ENCODE results near the gene IARS2.
"Not testable (repeated sequence)": the region's sequence is repeated elsewhere in the genome, so short reads cannot be mapped to it uniquely, and the experiment has no call there.

The IARS2 gene

DNA sequence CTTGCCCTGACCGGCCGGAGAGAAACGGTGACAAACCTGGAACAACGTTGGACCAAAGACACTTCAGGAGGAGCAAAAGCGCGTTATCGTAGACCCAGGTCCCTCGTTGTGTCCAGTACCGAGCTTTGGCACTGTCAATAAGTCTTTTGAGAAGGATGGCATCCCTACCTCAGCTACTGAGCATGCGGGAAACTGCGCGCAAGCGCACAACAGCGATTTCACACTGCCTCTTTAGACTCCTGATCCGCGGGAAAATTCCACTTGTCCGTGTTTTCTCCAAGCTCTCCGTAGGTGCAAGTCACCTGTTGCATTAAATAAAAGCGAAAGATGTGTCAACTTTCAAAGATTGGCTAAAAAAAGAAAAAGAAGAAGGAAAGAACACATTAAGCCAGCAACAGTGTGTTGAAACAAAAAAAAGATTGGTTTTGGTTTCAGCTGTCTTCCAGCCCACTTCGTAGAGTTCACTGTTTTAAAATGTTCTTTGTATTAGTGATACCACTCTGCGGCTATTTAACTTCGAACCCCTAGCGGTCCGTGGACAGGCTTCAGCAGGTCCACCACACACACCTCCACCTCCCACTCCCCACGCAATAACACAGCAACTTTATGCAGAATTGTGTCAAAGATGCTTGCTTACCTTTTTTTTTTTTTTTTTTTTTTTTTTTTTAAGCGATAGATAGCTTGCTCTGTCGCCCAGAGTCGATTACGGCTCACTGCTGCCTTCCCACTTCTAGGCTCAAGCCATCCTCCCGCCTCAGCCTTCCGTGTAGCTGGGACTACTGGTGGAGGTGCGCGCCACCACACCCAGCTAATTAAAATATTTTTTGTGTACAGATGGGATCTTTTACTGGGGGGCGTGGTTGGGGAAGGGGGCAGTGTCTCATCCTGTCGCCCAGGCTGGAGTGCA lies 4.0 kb upstream of the IARS2 start, which contains the start of gene BPNT1:
BPNT1 (minus strand) TSS at position 139 of the 907 bp plus-strand sequence. CDS start 9,942 bp downstream, outside the sequence.
- TF ChIP-seq CTCF (IDR thresholded peaks at IDR 0.05; ENCODE audit: low read depth, low read length, missing control alignments): no peak
- DNase-seq (ENCODE audit: extremely low read depth, low read depth): peak; percentile 89
- H3K4me3 ChIP-seq (replicated peaks; ENCODE audit: low read depth, low read length): peak within 1 kb of the TSS; percentile 54

- no peak for DNase-seq (ENCODE audit: extremely low read depth, low read depth)
- TF ChIP-seq CTCF (IDR thresholded peaks at IDR 0.05; ENCODE audit: low read depth, low read length, missing control alignments): no peak
- H3K4me3 ChIP-seq (replicated peaks; ENCODE audit: low read depth, low read length): no peak overlapping the region
Measured at GRCh38 chr1:220092694-220093093, 1.2 kb upstream of the IARS2 start.

DNA sequence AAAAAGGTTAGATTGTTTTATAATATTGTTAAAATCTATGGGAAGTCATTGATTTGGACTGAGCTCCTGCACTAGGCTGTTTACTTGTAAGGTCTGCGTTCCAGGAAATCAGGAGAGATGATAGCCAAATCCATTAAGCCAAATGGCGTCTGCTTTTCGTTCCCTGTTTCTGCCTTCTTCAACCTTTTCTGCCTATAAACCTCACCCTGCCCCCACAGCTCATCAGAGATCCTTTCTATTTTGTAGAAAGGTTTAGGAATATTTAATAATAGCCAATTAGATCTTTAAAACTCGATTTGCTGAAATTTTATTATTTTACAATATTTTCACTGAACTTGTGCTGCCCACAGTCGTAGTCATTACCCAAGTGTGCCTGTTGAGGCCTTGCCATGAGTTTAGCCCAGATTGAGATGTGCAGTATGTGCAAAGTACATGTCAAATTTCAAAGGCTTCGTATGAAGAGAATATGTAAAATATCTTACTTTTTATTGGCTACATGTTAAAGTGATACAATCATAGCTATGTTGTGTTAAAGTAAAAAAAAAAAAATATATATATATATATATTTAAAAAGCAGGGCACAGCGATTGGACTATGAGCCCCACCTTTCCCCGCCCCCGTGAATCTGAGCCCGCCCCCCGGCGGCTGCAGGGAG lies 444 bp upstream of the IARS2 start:
- no peak overlapping the region; the same call in 1 of the 2 replicates for H3K4me3 ChIP-seq (replicated peaks; ENCODE audit: low read depth, low read length)
- no peak for DNase-seq (ENCODE audit: extremely low read depth, low read depth)
- no peak for TF ChIP-seq CTCF (IDR thresholded peaks at IDR 0.05; ENCODE audit: low read depth, low read length, missing control alignments)

DNA sequence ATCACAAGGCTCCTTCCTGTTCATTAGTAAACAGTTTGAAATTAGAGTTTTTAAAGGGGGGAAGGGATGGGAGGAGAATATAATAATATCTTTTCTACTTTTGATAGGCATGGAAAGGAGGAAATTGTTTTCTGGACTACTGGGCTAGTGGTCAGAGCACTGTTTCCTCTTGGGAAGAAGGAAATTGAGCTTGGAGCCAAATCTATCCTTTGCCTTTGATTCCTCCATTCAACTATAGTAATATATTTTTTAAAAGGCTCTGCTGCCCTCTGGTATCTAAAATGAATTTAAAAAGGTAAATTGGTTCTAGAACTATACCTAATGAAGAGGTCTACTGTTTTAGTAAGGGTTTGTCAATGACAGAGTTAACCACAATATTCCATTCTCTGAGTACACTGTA lies 5.9 kb downstream of the IARS2 start:
- TF ChIP-seq CTCF (IDR thresholded peaks at IDR 0.05; ENCODE audit: low read depth, low read length, missing control alignments): no peak

GRCh38 chr1:220110473-220110872 lies 16.5 kb downstream of the IARS2 start:
- not testable (repeated sequence) for H3K4me3 ChIP-seq (replicated peaks; ENCODE audit: low read depth, low read length); DNase-seq (ENCODE audit: extremely low read depth, low read depth)

More for the DNA sequence above, 5.9 kb downstream of the IARS2 start:
- H3K4me3 ChIP-seq (replicated peaks; ENCODE audit: low read depth, low read length): no peak overlapping the region
- no peak for DNase-seq (ENCODE audit: extremely low read depth, low read depth)

DNA sequence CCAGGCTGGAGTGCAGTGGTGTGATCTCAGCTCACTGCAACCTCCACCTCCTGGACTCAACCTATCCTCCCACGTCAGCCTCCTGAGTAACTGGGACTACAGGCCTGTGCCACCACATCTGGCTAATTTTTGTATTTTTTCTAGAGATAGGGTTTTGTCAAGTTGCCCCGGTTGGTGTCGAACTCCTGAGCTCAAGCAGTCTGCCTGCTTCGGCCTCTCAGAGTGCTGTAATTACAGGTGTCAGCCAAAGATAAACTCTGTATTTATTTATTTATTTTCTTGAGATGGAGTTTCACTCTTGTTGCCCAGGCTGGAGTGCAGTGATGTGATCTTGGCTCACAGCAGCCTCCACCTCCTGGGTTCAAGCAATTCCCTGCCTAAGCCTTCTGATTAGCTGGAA lies 18.7 kb downstream of the IARS2 start:
- not testable (repeated sequence) for H3K4me3 ChIP-seq (replicated peaks; ENCODE audit: low read depth, low read length); DNase-seq (ENCODE audit: extremely low read depth, low read depth)

DNA sequence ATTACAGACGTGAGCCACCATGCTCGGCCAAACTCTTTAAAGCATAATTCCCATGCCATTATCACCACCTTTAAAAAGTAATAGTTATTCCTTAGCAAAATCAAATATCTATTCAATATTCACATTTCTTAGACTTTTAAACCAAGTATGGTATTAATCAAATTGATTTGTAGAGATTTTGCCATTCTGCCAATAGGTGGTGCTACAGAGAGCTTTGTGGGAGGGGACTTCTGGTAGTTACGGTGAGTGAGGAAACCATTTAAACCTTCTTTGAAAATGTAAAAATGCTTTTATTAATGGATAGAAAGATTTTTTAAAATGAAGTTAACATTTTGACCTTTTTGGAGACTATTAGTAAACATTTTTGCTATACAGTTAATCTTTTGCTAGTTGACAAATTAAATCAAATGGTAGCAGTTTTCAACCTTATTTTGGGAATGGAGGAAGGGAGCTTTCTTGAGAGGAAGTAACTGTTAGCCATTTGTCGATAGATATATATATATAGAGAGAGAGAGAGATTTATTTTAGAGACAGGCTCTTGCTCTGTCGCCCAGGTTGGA lies 19.3 kb downstream of the IARS2 start:
- TF ChIP-seq CTCF (IDR thresholded peaks at IDR 0.05; ENCODE audit: low read depth, low read length, missing control alignments): peak; percentile 65
- no peak for DNase-seq (ENCODE audit: extremely low read depth, low read depth)
- no peak overlapping the region for H3K4me3 ChIP-seq (replicated peaks; ENCODE audit: low read depth, low read length)

Measured in HFF-Myc (cell line).